Colonic mucosa (tissue), 4 donors: ENCODE data around the gene PIP5K1C. TPM values are rescaled to one million over a fixed set of nuclear protein-coding genes. Genes with fewer than 3 reads are reported as not detected.
A peak's percentile ranks its signal among the peaks of the same experiment; 100 is the strongest.

Source experiments
- DNase-seq: peaks from one replicate; pipeline ENCODE4 v3.0.0-alpha.2; 2020
- H3K27ac ChIP-seq: fragments of 200-600 bp; one replicate; pipeline ENCODE4 v1.8.0; 2021
- H3K27me3 ChIP-seq: fragments of 200-600 bp; one replicate; pipeline ENCODE4 v1.8.0; 2021
- H3K36me3 ChIP-seq: fragments of 200-600 bp; one replicate; pipeline ENCODE4 v1.8.0; 2021
- H3K4me1 ChIP-seq: fragments of 200-600 bp; one replicate; pipeline ENCODE4 v1.8.0; 2021; ENCODE audit warnings: mild to moderate bottlenecking
- H3K4me3 ChIP-seq: fragments of 200-600 bp; one replicate; pipeline ENCODE4 v1.8.0; 2021
- H3K9ac ChIP-seq, 2 donors: one replicate each; pipeline ENCODE4 v1.7.0; 2013; ENCODE audit warnings: control low read depth in 2 of 2, low read depth in 2 of 2, low read length in 2 of 2
- H3K9me3 ChIP-seq: fragments of 200-600 bp; one replicate; pipeline ENCODE4 v1.8.0; 2021
- intact Hi-C: fragments of 100-400 bp; cut with DNase I; formaldehyde crosslinking; loops from one replicate; pipeline ENCODE4 v1.14.1; 2022
- total RNA-seq, 2 donors: library from RNA; stranded (reverse); fragmentation: NEBNext Ultra II Directional in 1 of 2; extraction: Animal tissue kit (Norgen Biotek cat#: 25700) in 1 of 2; gene quantifications; one replicate each; pipeline ENCODE4 v1.2.1, GENCODE V29; 2021
- TF ChIP-seq, protein P1 (sequence below): fragments of 200-600 bp; IDR thresholded peaks from one replicate; pipeline ENCODE4 v1.8.0; 2022; ENCODE audit warnings: antibody characterized with exemption, mild to moderate bottlenecking
- donor health status: healthy.
- donor health status: DM: no; HTN: no; CAD: no.
- donor health status: DM: no; HTN: no; CAD: no.

The PIP5K1C gene
- total RNA-seq, 2 donors from 2014 or later, result 22.8 to 31.2 TPM

DNA sequence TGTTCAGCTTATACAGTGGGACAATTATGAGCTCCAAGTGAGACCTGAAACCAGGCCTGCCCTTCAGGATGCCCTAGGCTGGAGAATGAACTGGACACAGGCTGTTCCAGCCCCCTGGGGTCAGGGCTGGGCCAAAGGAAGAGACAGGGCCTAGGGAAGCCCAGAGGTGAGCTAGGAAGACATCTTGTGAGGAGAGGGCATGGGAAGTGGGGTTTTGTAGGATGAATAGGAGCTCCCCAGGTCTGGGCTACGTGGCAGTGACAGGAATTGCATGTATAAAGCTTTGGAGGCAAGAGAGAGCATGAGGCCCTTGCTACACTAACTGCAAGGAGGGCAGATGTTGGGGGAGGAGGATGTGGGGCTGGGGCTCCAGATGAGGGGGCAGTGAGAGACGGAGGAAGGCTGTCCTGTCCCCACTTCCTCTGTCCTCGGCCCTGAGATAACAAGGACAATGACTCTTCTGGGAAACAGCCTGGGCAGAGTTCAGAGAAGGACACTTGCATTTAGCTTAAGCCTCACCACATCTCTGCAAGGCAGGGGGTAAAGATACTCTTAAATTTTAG lies 92.1 kb downstream of the PIP5K1C start:
- Histone ChIP-seq H3K4me3 (no peak overlapping the region), H3K27ac (no peak overlapping the region), H3K27me3 (no peaks in the 10 kb centered on the region), H3K36me3 (no peaks in the 10 kb centered on the region), H3K9ac (no peak overlapping the region), H3K9me3 (no peaks in the 10 kb centered on the region), H3K4me1 (peaks cover 18% of the 10 kb centered on the region)
- intact Hi-C loops, result no loop called here
- no peak for DNase-seq
- TF ChIP-seq, protein P1, sequence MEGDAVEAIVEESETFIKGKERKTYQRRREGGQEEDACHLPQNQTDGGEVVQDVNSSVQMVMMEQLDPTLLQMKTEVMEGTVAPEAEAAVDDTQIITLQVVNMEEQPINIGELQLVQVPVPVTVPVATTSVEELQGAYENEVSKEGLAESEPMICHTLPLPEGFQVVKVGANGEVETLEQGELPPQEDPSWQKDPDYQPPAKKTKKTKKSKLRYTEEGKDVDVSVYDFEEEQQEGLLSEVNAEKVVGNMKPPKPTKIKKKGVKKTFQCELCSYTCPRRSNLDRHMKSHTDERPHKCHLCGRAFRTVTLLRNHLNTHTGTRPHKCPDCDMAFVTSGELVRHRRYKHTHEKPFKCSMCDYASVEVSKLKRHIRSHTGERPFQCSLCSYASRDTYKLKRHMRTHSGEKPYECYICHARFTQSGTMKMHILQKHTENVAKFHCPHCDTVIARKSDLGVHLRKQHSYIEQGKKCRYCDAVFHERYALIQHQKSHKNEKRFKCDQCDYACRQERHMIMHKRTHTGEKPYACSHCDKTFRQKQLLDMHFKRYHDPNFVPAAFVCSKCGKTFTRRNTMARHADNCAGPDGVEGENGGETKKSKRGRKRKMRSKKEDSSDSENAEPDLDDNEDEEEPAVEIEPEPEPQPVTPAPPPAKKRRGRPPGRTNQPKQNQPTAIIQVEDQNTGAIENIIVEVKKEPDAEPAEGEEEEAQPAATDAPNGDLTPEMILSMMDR, result no peak

DNA sequence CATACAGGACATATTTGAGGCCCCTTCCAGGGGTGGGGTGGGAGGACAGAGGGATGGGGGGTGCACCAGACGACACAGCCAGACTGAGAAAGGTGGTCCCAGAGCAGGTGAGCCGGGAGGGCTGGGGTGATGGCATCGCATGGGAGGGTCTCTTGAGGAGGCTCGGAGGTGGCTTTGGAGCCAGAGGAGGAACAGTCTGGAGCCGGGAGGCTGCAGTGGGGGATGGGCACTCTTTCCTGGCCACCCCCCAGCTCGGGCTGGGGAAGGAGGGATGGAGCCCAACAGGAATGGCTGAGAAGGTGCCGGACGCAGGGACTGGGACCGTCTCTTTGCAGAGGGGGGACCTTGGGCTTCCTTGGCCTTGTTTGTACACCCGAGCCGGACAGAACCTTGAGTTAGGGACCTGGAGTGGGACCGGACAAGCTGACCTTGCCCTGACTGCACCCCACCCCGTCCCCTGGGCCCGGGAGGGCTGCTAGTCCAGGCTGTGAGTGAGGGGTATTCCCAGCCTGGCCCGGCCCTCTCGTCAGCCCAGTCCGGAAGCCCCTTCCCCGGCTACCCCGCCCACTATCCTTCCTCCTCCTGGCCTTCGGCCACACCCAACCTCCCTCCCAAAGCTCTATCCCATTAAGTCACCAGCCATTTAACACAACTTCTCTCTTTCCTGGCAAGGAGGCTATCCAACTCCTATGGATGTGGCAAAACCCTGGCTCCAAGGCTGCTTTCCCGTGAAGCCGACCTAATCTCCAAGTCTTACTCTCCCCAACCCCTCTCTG lies 92.8 kb downstream of the PIP5K1C start:
- no peaks in the 10 kb centered on the region for H3K27me3 ChIP-seq
- H3K36me3 ChIP-seq, result no peaks in the 10 kb centered on the region
- intact Hi-C loops, result no loop called here
- peak; percentile 36 for DNase-seq
- H3K4me3 ChIP-seq, result peak overlapping the region; percentile 29
- TF ChIP-seq, protein P1, result no peak
- H3K4me1 ChIP-seq, result peaks cover 18% of the 10 kb centered on the region
- H3K9ac ChIP-seq, result peak overlapping the region in 1 of 2 donors; percentile 12
- H3K9me3 ChIP-seq, result no peaks in the 10 kb centered on the region
- H3K27ac ChIP-seq, result peak overlapping the region; percentile 17

DNA sequence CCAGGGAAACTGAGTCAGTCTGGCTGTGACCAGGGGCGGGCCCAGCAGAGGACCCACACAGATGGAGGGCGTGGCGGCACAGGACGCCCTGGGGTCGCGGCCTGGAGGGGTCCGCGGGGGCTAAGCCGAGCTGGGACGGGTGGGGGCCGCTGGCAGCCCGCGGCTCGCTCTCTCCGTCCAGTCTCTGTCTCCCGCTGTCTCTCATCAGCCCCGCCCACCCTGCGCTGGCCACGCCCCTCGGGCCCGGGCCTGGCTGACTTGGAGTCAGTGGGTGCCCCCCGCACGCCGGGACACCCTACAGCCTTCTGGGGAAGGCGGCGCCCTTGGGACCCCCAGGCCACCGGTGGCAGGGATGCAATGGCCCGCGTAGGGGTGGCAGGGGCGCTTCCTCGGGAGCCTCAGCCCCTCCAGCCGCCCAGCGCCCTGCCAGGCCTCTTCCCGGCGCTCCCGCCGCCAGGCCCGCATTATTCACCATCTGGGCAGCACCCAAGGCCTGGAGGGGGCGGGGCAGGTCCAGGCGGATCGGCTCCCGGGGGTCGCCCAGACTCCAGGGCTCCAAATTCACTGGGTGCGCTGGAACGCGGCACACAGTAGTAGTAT lies 93.5 kb downstream of the PIP5K1C start, which contains the start of gene TBXA2R:
TBXA2R (minus strand) TSS at position 186 of the 600 bp plus-strand sequence. CDS start 6,241 bp downstream, outside the sequence.
- DNase-seq, result peak; percentile 80

DNA sequence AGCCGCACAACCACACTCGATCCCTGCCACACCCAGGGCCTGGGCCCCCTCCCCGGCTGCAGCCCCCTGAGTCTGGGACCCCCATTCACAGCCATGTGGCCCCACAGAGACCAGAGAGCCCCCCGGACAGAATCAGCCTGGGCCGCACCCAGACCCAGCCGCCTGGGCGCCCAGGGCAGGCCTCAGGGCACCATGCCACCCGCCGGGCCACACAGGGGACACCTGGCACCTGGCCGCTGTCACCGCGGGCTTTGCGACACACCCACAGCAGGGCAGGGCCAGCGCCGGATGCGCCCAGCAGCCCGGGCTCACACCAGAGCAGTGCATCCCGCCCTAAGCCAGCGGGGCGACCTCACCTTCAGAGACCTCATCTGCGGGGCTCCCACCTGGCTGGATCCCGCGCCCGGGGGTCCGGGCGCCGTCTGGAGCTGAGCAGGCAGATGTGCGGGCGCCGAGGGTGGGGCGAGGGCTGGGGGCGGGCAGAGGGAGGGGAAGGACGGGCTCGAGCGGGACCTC lies 94.0 kb downstream of the PIP5K1C start:
- TF ChIP-seq, protein P1, result no peak
- intact Hi-C loops, result no loop called here
- Histone ChIP-seq H3K27ac (no peak overlapping the region), H3K4me3 (peak overlapping the region; percentile 29), H3K9ac (peak overlapping the region; percentile 35 to 55), H3K27me3 (no peaks in the 10 kb centered on the region), H3K36me3 (no peaks in the 10 kb centered on the region), H3K9me3 (no peaks in the 10 kb centered on the region), H3K4me1 (peaks cover 18% of the 10 kb centered on the region)
- peak; percentile 79 for DNase-seq

More for the DNA sequence above, 93.5 kb downstream of the PIP5K1C start, which contains the start of gene TBXA2R:
- intact Hi-C loops, result no loop called here
- peaks cover 18% of the 10 kb centered on the region for H3K4me1 ChIP-seq
- H3K27me3 ChIP-seq, result no peaks in the 10 kb centered on the region
- H3K9me3 ChIP-seq, result no peaks in the 10 kb centered on the region
- TF ChIP-seq, protein P1, result no peak
- peak within 1 kb of the TSS; percentile 29 for H3K4me3 ChIP-seq
- H3K36me3 ChIP-seq, result no peaks in the 10 kb centered on the region
- peak within 1 kb of the TSS; percentile 17 for H3K27ac ChIP-seq
- peak within 1 kb of the TSS; percentile 44 to 55 for H3K9ac ChIP-seq

DNA sequence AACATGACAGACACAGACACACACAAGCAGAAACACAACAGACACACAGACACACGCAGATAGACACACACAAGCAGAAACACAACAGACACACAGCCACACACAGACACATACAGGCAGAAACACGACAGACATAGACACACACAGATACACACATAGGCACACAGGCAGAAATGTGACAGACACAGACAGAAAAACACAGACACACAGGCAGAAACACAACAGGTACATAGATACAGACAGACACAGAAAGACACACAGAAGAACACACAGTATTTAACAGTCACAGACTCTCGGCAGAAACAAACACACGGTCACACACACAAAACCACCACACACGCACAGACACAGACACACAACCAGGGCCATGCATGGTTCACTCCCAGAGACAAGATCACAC lies 94.5 kb downstream of the PIP5K1C start:
- peaks cover 18% of the 10 kb centered on the region for H3K4me1 ChIP-seq
- H3K27ac ChIP-seq, result no peak overlapping the region
- H3K9me3 ChIP-seq, result no peaks in the 10 kb centered on the region
- peak overlapping the region; percentile 29 for H3K4me3 ChIP-seq
- H3K9ac ChIP-seq, result peak overlapping the region; percentile 35 to 55
- intact Hi-C loops, result no loop called here
- TF ChIP-seq, protein P1, result no peak
- no peak for DNase-seq
- H3K27me3 ChIP-seq, result no peaks in the 10 kb centered on the region
- H3K36me3 ChIP-seq, result no peaks in the 10 kb centered on the region
